SKM-1 (cell line): ENCODE results near the gene SETD7.

Experiments used
- DNase-seq: peaks from one replicate; lab custom pipeline; 2025; ENCODE audit not compliant: unreplicated experiment; lab: John Stamatoyannopoulos, UW

SETD7 gene

GRCh38 chr4:139514382-139515059, 41.5 kb downstream of the SETD7 start:
- DNase-seq: no peak

GRCh38 chr4:139511320-139511719, 44.7 kb downstream of the SETD7 start:
- DNase-seq: no peak

- DNase-seq: no peak
Observed at GRCh38 chr4:139509727-139510410, 46.1 kb downstream of the SETD7 start.

- no peak for DNase-seq
Observed at GRCh38 chr4:139508581-139509237, 47.3 kb downstream of the SETD7 start.

- DNase-seq: no peak
Observed at GRCh38 chr4:139506774-139507173, 49.2 kb downstream of the SETD7 start.

- no peak for DNase-seq
Observed at GRCh38 chr4:139503622-139504166, 52.3 kb downstream of the SETD7 start.

- no peak for DNase-seq
Observed at GRCh38 chr4:139501927-139502899, 53.8 kb downstream of the SETD7 start.

- no peak for DNase-seq
Observed at GRCh38 chr4:139501527-139501926, 54.5 kb downstream of the SETD7 start.

- DNase-seq: no peak
Observed at GRCh38 chr4:139501117-139501516, 54.9 kb downstream of the SETD7 start.

- no peak for DNase-seq
Observed at GRCh38 chr4:139499186-139499585, 56.8 kb downstream of the SETD7 start.

GRCh38 chr4:139493176-139493575, 62.8 kb downstream of the SETD7 start:
- DNase-seq: no peak

- no peak for DNase-seq
Observed at GRCh38 chr4:139492429-139492828, 63.6 kb downstream of the SETD7 start.

GRCh38 chr4:139489638-139490037, 66.4 kb downstream of the SETD7 start:
- no peak for DNase-seq

GRCh38 chr4:139488442-139488841, 67.6 kb downstream of the SETD7 start:
- no peak for DNase-seq

GRCh38 chr4:139484783-139485311, 71.2 kb downstream of the SETD7 start:
- DNase-seq: peak; percentile 73

- no peak for DNase-seq
Observed at GRCh38 chr4:139483000-139483399, 73.0 kb downstream of the SETD7 start.

GRCh38 chr4:139481465-139481864, 74.6 kb downstream of the SETD7 start:
- no peak for DNase-seq

- no peak for DNase-seq
Observed at GRCh38 chr4:139476363-139476762, 79.7 kb downstream of the SETD7 start.

GRCh38 chr4:139472852-139473251, 83.2 kb downstream of the SETD7 start:
- DNase-seq: no peak

- no peak for DNase-seq
Observed at GRCh38 chr4:139470997-139471665, 84.9 kb downstream of the SETD7 start.
